Uterus (tissue), 2 donors: ENCODE data around the gene ART4.

Experiments used
- POLR2A ChIP-seq, 2 donors: fragments of 450-650 bp; IDR thresholded peaks; one replicate each; pipeline ENCODE4 v1.6.1; 2016; ENCODE audit warnings: antibody characterized with exemption in 2 of 2, mild to moderate bottlenecking in 1 of 2, moderate library complexity in 1 of 2
- TF ChIP-seq, protein P1 (sequence below), 4 experiments: fragments of 200-600 bp in 2 of 4; fragments of 450-650 bp in 2 of 4; sonication (generic) in 2 of 4; IDR thresholded peaks; one replicate each; pipeline ENCODE4 v1.5.1; 2016 to 2019; ENCODE audit warnings: antibody characterized with exemption in 4 of 4, mild to moderate bottlenecking in 2 of 4, moderate library complexity in 1 of 4

DNA sequence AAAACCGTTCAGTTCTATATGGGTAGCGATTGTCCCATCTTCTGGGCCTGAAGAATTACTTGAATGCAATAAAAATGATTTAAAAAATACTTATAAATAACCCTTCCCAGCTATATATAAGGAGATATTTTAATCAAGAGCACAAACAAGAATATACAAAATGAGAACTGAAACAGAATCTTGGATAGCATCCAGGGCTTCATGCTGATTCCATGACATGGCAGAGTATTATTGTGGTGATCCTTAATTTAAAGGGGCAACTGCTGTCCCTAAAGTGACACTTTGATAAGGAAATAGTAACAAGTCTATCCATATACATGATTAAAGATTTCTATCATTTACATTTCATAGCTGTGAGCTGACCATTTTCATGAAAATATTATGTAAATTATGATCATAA lies 58.9 kb downstream of the ART4 start:
- TF ChIP-seq, protein P1, sequence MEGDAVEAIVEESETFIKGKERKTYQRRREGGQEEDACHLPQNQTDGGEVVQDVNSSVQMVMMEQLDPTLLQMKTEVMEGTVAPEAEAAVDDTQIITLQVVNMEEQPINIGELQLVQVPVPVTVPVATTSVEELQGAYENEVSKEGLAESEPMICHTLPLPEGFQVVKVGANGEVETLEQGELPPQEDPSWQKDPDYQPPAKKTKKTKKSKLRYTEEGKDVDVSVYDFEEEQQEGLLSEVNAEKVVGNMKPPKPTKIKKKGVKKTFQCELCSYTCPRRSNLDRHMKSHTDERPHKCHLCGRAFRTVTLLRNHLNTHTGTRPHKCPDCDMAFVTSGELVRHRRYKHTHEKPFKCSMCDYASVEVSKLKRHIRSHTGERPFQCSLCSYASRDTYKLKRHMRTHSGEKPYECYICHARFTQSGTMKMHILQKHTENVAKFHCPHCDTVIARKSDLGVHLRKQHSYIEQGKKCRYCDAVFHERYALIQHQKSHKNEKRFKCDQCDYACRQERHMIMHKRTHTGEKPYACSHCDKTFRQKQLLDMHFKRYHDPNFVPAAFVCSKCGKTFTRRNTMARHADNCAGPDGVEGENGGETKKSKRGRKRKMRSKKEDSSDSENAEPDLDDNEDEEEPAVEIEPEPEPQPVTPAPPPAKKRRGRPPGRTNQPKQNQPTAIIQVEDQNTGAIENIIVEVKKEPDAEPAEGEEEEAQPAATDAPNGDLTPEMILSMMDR (IDR thresholded peaks at IDR 0.05), result no peak
- TF ChIP-seq POLR2A (IDR thresholded peaks at IDR 0.05), result no peak
